T47D (cell line): ENCODE results near the gene UBE2I.

ENCODE experiments used
- DNase-seq, 2 experiments: peaks; one replicate each; pipeline versions ENCODE4 v3.0.0 to v3.0.0-alpha.2; 2011 to 2012; ENCODE audit warnings: low read depth in 1 of 2, low spot score in 1 of 2
- JUND ChIP-seq: IDR thresholded peaks from 2 replicates; pipeline ENCODE4 v1.6.1; 2012; ENCODE audit warnings: low read depth
- in situ Hi-C: cut with HindIII; loops from 2 replicates; pipeline ENCODE4 v1.10.0; 2016; ENCODE audit warnings: low sequenced_read_pairs, low pct_unique_long_range_greater_than_20kb

UBE2I gene

DNA sequence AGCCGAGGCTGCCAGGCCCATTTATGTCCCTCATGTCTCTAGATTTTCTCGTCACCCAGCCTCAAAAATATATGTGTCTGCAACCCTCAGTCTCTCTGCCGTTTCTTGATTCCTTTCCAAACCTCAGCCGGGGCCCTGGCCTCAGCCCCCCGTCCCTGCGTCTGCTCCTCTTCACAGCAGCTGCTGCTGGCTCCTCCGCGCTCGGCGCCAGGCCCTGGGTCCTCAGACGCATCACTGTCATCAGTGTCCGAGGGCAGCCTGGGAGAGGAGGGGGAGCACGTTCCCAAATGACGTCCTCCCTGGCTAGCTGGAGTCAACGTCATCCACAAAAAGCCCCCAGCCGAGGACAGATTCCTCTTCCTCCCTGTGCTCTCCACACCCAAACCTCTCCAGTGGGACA is 39.9 kb downstream of the UBE2I start:
- in situ Hi-C loops = no loop called here

DNA sequence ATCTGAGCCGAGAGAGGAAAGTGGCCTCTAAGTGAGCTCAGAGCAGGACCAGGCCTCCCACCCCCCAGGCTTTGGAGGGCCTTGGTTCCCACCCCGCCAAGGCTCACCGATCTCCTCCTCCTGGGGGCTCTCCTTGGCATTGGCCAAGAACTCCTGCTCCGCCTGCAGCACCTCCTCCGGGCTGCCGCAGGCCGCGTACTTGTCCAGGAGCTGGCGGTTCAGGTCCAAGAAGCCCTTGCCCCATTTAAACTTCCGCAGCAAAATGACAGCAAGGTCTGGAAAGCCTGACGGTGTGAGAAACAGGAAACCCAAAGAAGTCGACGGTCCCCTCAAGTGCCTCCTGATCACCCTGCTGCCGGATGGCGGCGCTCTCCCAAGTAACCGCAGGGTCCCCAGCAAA is 40.5 kb downstream of the UBE2I start:
- in situ Hi-C loops = no loop called here
- no peak for DNase-seq
- no peak for TF ChIP-seq JUND

More for the DNA sequence above, 39.9 kb downstream of the UBE2I start:
- TF ChIP-seq JUND = no peak
- DNase-seq = no peak

DNA sequence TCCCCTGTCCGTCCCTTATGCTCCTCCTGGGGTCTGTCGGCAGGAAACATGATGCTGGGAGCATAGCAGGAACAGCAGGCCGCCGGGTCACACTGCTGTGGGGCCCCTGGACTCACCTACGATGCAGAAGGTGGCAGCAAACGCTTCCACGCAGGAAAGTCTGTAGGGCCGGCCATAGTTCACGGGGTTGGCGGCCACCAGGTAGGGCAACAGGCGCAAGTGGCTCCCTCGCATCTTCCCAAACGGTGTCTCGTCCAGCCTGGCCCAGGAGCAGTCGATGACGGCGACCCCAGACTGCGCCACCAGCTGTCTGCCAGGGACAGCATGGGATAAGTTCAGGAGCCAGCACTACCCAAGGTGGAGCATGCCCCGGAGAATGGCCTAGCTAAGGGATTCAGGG is 41.3 kb downstream of the UBE2I start:
- in situ Hi-C loops = no loop called here

DNA sequence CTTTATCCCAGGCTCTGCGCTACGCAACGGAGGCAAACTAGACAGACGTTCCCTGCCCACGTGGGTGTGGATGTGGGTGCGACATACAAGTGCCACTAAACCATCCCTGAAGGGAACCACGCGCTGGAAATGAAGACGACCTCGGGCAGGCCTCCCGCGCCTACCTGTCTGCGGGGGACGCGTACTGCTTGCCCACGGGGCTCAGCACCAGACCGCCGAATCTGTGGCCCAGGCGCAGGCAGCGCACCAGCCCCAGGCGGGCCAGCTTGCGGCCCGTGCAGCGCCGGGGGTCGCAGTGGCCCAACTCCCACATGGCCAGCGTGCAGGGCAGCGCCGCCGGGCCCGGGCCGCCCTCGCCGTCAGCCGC is 41.8 kb downstream of the UBE2I start:
- no peak for DNase-seq
- no peak for TF ChIP-seq JUND
- in situ Hi-C loops = no loop called here

More for the DNA sequence above, 41.3 kb downstream of the UBE2I start:
- no peak for TF ChIP-seq JUND
- no peak for DNase-seq

DNA sequence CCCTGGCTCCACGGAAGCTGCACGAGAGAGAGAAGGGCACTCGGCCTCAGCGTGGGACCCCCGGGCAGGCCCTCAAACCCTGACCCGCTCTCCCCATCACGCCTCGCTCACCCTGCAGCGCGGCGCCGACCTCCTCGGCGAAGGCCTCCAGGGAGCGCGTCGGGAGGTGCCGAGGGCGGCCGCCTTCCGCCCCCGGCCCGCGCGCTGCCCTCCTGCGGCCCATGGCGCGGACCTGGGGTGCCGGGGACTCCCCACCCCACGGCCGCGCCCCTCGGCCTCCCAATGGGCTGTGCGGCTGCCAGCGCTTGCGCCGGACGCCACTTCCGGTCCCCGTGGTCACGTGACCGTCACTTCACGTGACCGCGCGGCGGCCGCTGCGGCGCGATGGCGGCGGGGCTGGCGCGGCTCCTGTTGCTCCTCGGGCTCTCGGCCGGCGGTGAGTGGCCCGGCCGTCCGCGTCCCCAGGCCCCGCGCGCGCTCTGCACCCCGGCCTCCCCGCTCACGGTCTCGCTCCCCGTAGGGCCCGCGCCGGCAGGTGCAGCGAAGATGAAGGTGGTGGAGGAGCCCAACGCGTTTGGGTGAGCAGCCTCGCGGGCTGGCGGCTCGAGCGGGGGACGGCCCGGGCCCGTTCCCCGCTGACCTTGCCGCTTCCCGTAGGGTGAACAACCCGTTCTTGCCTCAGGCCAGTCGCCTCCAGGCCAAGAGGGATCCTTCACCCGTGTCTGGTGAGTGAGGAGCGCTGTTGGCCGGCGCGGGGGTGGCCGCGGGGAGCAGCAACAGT is 42.3 kb downstream of the UBE2I start, which contains the start of the genes GNPTG and TSR3:
GNPTG (plus strand) TSS at position 350 of the 781 bp plus-strand sequence; CDS start at position 385, 35 bp downstream.
TSR3 (minus strand) TSS at position 297 of the 781 bp plus-strand sequence; CDS start at position 223, 74 bp downstream.
- no peak for TF ChIP-seq JUND
- peak; percentile 77 to 91 for DNase-seq
- in situ Hi-C loops = no loop called here

DNA sequence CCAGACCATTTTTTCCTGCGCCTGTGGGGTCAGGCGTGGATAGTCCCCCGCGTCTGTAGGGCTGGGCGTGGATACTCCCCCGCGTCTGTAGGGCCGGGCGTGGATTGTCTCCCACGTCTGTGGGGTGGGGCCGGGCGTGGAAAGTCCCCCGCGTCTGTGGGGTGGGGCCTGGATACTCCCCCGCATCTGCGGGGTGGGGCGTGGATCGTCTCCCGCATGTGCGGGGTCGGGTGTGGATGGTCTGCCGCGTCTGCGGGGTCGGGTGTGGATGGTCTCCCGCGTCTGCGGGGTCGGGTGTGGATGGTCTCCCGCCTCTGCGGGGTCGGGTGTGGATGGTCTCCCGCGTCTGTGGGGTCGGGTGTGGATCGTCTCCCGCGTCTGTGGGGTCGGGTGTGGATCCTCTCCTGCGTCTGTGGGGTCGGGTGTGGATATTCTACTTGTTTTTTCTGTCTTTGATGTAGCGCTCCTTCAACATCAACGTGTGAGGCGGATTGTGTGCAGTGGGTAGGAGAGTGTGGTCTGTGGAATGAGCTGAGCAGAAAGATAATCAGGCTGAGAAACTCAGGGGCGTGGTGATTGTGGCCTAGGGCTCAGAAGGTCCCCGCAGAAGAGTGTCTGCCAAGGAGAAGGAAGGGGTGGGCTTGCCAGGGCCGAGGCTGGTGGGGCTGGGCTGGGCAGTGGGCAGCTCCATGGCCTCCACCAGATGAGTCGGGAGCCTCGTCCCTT is 45.5 kb downstream of the UBE2I start:
- in situ Hi-C loops = no loop called here
- no peak for DNase-seq
- no peak for TF ChIP-seq JUND

DNA sequence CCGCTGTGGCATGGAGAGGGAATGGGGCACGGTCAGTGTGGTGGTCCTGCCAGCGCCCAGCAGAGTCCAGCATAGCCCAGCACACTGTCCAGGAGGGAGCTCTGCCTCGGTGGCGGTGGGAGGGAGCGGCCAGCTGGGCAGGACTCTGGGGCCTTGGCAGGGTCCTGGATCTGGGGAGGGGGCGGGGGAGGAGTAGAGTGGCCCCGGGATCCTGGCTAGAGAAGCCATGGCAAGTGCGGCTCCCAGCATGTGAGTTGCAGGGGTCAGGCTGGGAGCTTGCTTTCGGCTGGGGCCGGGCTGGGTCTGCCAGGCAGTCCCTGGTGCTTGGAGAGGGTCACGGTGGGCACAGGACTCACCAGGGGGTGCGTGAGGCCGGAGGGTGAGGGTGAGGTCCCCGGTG is 46.2 kb downstream of the UBE2I start:
- no peak for DNase-seq
- in situ Hi-C loops = no loop called here
- TF ChIP-seq JUND = no peak

DNA sequence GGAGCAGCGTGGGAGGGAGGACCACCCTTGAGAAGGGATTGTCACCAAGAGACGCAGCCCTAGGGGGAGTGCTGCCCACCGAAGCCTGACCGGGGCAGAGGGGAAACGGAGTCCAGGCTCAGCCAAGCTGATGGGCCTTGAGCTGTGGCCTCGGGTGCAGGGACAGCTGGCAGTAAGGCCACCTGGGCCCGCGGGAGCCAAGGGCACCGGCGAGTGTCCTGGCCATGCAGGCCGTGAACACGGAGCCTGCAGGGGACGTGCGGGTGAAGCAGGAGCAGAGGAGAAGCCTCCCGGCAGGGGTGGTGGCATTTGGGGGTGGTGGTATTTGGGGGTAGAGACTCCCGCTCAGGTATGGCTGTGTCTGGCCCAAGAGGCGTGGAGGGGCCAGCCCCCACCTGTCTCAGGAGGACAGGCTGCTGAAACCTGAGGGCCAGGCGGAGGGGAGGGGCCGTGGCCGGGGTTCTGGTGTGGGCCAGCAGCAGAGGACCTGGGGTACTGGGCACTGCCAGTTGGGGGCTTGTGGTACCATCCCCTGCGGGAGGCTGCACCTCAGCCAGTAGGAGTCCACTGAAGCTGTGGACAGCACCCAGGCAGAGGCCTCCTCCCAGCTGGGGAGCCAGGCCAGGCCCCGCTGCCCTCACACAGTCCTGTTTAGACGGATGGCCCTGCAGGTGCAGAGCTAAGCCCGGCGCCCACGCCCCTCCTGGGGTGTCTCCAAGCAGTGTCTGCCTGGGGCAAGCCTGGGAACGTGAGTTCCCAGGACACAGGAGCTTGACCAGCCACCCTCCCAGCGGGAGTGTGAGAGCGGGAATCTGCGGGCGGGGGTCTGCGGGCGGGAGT is 46.8 kb downstream of the UBE2I start:
- in situ Hi-C loops = no loop called here

DNA sequence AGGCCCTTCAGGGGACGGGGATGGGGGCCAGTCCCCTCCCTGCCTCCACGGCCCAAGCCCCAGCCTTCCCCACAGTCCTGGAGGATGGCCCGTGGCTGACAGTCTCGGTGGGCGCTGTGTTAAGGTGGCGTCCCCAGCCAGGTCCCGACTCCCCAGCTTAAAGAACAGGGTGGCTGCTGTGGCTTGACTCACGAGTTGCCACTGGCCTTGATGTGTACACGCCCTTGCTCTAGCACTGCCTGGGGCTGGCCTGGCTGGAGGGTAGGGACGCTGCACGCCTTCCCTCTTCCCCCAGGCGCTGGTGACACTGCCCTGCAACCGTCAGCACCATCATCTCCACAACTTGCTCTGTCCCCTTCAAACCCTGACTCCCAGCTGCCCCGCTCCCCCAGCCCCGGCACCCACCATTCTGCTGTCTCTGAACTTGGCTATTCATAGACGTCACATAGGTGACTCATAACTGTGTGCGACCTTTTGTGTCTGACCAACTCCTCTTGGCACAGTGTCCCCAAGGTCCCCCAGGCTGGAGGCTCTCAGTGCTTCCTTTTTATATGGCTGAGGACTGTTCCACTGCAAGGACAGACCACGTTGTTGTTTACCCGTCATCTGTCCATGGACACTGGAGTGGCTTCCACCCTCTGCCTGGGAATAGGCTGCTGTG is 48.6 kb downstream of the UBE2I start:
- no peak for TF ChIP-seq JUND
- no peak for DNase-seq
- in situ Hi-C loops = no loop called here

More for the DNA sequence above, 46.8 kb downstream of the UBE2I start:
- no peak for DNase-seq
- TF ChIP-seq JUND = no peak

DNA sequence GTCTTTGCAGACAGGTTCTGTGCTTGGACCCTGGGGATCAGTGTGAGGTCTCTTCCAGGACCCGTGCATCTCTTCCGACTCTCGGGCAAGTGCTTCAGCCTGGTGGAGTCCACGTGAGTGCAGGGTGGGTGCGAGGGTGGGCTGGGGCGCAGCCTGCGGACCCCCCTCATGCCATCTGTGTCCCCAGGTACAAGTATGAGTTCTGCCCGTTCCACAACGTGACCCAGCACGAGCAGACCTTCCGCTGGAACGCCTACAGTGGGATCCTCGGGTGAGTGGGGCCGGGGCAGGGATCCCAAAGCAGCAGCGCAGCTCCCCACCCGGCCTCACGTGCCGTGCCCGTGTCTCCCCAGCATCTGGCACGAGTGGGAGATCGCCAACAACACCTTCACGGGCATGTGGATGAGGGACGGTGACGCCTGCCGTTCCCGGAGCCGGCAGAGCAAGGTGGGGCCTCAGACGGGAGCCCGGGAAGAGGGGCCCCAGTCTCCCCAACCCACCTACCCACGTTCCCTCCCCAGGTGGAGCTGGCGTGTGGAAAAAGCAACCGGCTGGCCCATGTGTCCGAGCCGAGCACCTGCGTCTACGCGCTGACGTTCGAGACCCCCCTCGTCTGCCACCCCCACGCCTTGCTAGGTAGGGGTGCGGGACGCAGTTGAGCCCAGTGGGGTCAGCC is 52.4 kb downstream of the UBE2I start:
- no peak for TF ChIP-seq JUND
- in situ Hi-C loops = no loop called here

DNA sequence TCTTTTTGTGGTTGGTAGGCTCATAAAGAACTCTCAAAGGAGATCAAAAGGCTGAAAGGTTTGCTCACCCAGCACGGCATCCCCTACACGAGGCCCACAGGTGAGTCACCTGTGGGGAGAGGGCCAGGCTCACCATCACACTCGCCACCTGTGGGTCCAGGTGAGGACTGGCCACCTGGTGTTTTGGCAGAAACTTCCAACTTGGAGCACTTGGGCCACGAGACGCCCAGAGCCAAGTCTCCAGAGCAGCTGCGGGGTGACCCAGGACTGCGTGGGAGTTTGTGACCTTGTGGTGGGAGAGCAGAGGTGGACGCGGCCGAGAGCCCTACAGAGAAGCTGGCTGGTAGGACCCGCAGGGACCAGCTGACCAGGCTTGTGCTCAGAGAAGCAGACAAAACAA is 53.4 kb downstream of the UBE2I start:
- no peak for DNase-seq
- in situ Hi-C loops = no loop called here

More for the DNA sequence above, 52.4 kb downstream of the UBE2I start:
- DNase-seq = no peak

DNA sequence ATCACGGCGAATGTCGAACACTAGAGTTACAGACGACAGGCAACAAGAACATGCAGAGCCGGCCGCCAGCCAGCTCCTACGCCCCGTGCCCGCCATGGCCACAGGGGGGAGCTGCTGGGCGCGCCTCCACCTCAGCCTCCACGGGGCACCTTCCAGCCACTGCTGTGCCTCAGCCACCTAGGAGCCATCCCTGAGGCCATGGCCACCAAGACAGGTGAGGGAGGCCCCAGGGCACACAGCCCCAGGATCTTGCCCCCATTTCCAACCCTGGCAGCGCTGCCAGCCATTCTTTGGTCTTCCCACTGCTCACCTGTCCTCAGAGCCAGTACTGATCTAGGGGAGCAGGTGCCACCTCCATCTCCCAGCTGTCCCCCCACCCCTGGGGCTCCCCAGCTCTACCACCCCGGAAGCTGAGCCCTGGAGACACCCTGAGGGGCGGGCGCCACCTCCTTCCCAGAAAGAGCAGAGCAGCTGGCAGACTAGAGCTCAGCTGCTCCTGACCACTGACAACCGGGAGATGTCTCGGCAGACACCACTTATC is 54.1 kb downstream of the UBE2I start:
- no peak for TF ChIP-seq JUND
- in situ Hi-C loops = no loop called here
- peak; percentile 79 to 90 for DNase-seq

More for the DNA sequence above, 53.4 kb downstream of the UBE2I start:
- TF ChIP-seq JUND = no peak
